ENCODE measurements around the gene JAML. TPM values are rescaled to one million over a fixed set of nuclear protein-coding genes. Genes with fewer than 3 reads are reported as not detected.

Gene JAML
- total and polyA plus RNA-seq, 2 of the 13 experiments (the other 11 are each of a cell fraction or from before 2014, with no cell fraction given) = 2.0 to 3.3 TPM

GRCh38 chr11:118194835-118195627 lies 29.8 kb downstream of the JAML start (continued):
- TF ChIP-seq, protein P1, sequence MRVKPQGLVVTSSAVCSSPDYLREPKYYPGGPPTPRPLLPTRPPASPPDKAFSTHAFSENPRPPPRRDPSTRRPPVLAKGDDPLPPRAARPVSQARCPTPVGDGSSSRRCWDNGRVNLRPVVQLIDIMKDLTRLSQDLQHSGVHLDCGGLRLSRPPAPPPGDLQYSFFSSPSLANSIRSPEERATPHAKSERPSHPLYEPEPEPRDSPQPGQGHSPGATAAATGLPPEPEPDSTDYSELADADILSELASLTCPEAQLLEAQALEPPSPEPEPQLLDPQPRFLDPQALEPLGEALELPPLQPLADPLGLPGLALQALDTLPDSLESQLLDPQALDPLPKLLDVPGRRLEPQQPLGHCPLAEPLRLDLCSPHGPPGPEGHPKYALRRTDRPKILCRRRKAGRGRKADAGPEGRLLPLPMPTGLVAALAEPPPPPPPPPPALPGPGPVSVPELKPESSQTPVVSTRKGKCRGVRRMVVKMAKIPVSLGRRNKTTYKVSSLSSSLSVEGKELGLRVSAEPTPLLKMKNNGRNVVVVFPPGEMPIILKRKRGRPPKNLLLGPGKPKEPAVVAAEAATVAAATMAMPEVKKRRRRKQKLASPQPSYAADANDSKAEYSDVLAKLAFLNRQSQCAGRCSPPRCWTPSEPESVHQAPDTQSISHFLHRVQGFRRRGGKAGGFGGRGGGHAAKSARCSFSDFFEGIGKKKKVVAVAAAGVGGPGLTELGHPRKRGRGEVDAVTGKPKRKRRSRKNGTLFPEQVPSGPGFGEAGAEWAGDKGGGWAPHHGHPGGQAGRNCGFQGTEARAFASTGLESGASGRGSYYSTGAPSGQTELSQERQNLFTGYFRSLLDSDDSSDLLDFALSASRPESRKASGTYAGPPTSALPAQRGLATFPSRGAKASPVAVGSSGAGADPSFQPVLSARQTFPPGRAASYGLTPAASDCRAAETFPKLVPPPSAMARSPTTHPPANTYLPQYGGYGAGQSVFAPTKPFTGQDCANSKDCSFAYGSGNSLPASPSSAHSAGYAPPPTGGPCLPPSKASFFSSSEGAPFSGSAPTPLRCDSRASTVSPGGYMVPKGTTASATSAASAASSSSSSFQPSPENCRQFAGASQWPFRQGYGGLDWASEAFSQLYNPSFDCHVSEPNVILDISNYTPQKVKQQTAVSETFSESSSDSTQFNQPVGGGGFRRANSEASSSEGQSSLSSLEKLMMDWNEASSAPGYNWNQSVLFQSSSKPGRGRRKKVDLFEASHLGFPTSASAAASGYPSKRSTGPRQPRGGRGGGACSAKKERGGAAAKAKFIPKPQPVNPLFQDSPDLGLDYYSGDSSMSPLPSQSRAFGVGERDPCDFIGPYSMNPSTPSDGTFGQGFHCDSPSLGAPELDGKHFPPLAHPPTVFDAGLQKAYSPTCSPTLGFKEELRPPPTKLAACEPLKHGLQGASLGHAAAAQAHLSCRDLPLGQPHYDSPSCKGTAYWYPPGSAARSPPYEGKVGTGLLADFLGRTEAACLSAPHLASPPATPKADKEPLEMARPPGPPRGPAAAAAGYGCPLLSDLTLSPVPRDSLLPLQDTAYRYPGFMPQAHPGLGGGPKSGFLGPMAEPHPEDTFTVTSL (CRISPR knock-in tag; IDR thresholded peaks at IDR 0.05; ENCODE audit: borderline replicate concordance) = peak; percentile 46; the same call in 1 of the 2 replicates
- TF ChIP-seq JUN (CRISPR knock-in tag; IDR thresholded peaks at IDR 0.05) (peak; percentile 82), ZFP37 (CRISPR knock-in tag; IDR thresholded peaks at IDR 0.05; ENCODE audit: borderline replicate concordance) (no peak), MTA1 (CRISPR knock-in tag; IDR thresholded peaks at IDR 0.05; ENCODE audit: borderline replicate concordance) (0 out of 2 replicates have a peak, but pooled peaks have one; percentile 28), NFAT5 (CRISPR knock-in tag; IDR thresholded peaks at IDR 0.05) (no peak), GZF1 (CRISPR knock-in tag; IDR thresholded peaks at IDR 0.05) (no peak; the same call in 1 of the 2 replicates), ZNF331 (CRISPR knock-in tag; IDR thresholded peaks at IDR 0.05) (peak; percentile 82), ZNF800 (CRISPR knock-in tag; IDR thresholded peaks at IDR 0.05) (no peak)
- TF ChIP-seq, protein P2, sequence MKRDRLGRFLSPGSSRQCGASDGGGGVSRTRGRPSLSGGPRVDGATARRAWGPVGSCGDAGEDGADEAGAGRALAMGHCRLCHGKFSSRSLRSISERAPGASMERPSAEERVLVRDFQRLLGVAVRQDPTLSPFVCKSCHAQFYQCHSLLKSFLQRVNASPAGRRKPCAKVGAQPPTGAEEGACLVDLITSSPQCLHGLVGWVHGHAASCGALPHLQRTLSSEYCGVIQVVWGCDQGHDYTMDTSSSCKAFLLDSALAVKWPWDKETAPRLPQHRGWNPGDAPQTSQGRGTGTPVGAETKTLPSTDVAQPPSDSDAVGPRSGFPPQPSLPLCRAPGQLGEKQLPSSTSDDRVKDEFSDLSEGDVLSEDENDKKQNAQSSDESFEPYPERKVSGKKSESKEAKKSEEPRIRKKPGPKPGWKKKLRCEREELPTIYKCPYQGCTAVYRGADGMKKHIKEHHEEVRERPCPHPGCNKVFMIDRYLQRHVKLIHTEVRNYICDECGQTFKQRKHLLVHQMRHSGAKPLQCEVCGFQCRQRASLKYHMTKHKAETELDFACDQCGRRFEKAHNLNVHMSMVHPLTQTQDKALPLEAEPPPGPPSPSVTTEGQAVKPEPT (CRISPR knock-in tag; IDR thresholded peaks at IDR 0.05; ENCODE audit: low read depth) = peak; percentile 52; the same call in 1 of the 2 replicates
- TF ChIP-seq, protein P3, sequence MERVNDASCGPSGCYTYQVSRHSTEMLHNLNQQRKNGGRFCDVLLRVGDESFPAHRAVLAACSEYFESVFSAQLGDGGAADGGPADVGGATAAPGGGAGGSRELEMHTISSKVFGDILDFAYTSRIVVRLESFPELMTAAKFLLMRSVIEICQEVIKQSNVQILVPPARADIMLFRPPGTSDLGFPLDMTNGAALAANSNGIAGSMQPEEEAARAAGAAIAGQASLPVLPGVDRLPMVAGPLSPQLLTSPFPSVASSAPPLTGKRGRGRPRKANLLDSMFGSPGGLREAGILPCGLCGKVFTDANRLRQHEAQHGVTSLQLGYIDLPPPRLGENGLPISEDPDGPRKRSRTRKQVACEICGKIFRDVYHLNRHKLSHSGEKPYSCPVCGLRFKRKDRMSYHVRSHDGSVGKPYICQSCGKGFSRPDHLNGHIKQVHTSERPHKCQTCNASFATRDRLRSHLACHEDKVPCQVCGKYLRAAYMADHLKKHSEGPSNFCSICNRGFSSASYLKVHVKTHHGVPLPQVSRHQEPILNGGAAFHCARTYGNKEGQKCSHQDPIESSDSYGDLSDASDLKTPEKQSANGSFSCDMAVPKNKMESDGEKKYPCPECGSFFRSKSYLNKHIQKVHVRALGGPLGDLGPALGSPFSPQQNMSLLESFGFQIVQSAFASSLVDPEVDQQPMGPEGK (CRISPR knock-in tag; IDR thresholded peaks at IDR 0.05) = peak; percentile 59; the same call in 1 of the 2 replicates
